ENCODE data around the gene ADCYAP1R1.

Gene ADCYAP1R1

GRCh38 chr7:31069860-31070555, 17.9 kb downstream of the ADCYAP1R1 start:
- no peak for DNase-seq

- peak; percentile 44 for DNase-seq
These were observed 19.0 kb downstream of the ADCYAP1R1 start for GRCh38 chr7:31070991-31071644.

- DNase-seq = no peak
These were observed 19.5 kb downstream of the ADCYAP1R1 start for GRCh38 chr7:31071645-31072029.

- DNase-seq = no peak
These were observed 21.4 kb downstream of the ADCYAP1R1 start for GRCh38 chr7:31073326-31074119.

GRCh38 chr7:31074120-31074383, 21.9 kb downstream of the ADCYAP1R1 start:
- no peak for DNase-seq

- no peak for DNase-seq
These were observed 22.4 kb downstream of the ADCYAP1R1 start for GRCh38 chr7:31074403-31075085.

GRCh38 chr7:31075086-31075405, 22.9 kb downstream of the ADCYAP1R1 start:
- DNase-seq = no peak

- DNase-seq = no peak
These were observed 23.9 kb downstream of the ADCYAP1R1 start for GRCh38 chr7:31076051-31076450.

GRCh38 chr7:31076641-31077310, 24.7 kb downstream of the ADCYAP1R1 start:
- no peak for DNase-seq

GRCh38 chr7:31077484-31078362, 25.6 kb downstream of the ADCYAP1R1 start:
- no peak for DNase-seq

- DNase-seq = no peak
These were observed 26.4 kb downstream of the ADCYAP1R1 start for GRCh38 chr7:31078363-31078990.

GRCh38 chr7:31079126-31079823, 27.2 kb downstream of the ADCYAP1R1 start:
- DNase-seq = no peak

GRCh38 chr7:31079824-31080511, 27.9 kb downstream of the ADCYAP1R1 start:
- no peak for DNase-seq

GRCh38 chr7:31080763-31081162, 28.7 kb downstream of the ADCYAP1R1 start:
- DNase-seq = no peak

- DNase-seq = peak; percentile 4
These were observed 29.9 kb downstream of the ADCYAP1R1 start for GRCh38 chr7:31082017-31082416.

- DNase-seq = no peak
These were observed 30.3 kb downstream of the ADCYAP1R1 start for GRCh38 chr7:31082447-31082846.

GRCh38 chr7:31083210-31083786, 31.2 kb downstream of the ADCYAP1R1 start:
- DNase-seq = no peak

GRCh38 chr7:31084226-31084625, 32.1 kb downstream of the ADCYAP1R1 start:
- DNase-seq = no peak

- DNase-seq = no peak
These were observed 35.2 kb downstream of the ADCYAP1R1 start for GRCh38 chr7:31087351-31087750.

GRCh38 chr7:31091924-31092434, 39.9 kb downstream of the ADCYAP1R1 start:
- no peak for DNase-seq
